Neural cell (in vitro differentiated cells): ENCODE results near the gene RPL38. TPM values are rescaled to one million over a fixed set of nuclear protein-coding genes. Genes with fewer than 3 reads are reported as not detected.

Source experiments
- H2AFZ ChIP-seq: fragments of 200-600, 300-800 bp; sonication (generic), shearing (Covaris generic); 2 replicates; pipeline ENCODE4 v1.6.0; 2014; ENCODE audit warnings: low read depth, mild to moderate bottlenecking, antibody characterized with exemption, low read length, moderate library complexity
- H3F3A ChIP-seq: fragments of 200-600 bp; shearing (Covaris generic); 2 replicates; pipeline ENCODE4 v1.6.1; 2016; ENCODE audit warnings: mild to moderate bottlenecking, moderate library complexity, mixed read lengths, antibody characterized with exemption, low read length; ENCODE audit not compliant: insufficient read depth, poor library complexity, severe bottlenecking
- H3K27ac ChIP-seq: fragments of 200-600, 300-800 bp; sonication (generic), shearing (Covaris generic); 2 replicates; pipeline ENCODE4 v1.5.1; 2014; ENCODE audit warnings: mild to moderate bottlenecking, low read length, moderate library complexity
- H3K27me3 ChIP-seq: fragments of 300-800, 200-600 bp; sonication (generic), shearing (Covaris generic); 2 replicates; pipeline ENCODE4 v1.6.0; 2014; ENCODE audit warnings: mild to moderate bottlenecking, low read depth, low read length, moderate library complexity; ENCODE audit not compliant: insufficient read depth
- H3K36me3 ChIP-seq: fragments of 300-800, 200-600 bp; sonication (generic), shearing (Covaris generic); 2 replicates; pipeline ENCODE4 v1.5.1; 2014; ENCODE audit warnings: mild to moderate bottlenecking, antibody characterized with exemption, low read length, moderate library complexity; ENCODE audit not compliant: insufficient read depth
- H3K4me2 ChIP-seq: fragments of 300-800, 200-600 bp; sonication (generic), shearing (Covaris generic); 2 replicates; pipeline ENCODE4 v1.6.0; 2014; ENCODE audit warnings: mild to moderate bottlenecking, low read length
- H3K4me3 ChIP-seq: fragments of 300-800, 200-600 bp; sonication (generic), shearing (Covaris generic); 2 replicates; pipeline ENCODE4 v1.5.1; 2014; ENCODE audit warnings: mild to moderate bottlenecking, low read length, moderate library complexity
- H3K79me2 ChIP-seq: fragments of 200-600 bp; shearing (Covaris generic); replicated peaks from 2 replicates; pipeline ENCODE4 v1.6.0; 2014; ENCODE audit warnings: mild to moderate bottlenecking, low read length, moderate library complexity; ENCODE audit not compliant: insufficient read depth
- H3K9ac ChIP-seq: fragments of 300-800, 200-600 bp; sonication (generic), shearing (Covaris generic); 2 replicates; pipeline ENCODE4 v1.6.1; 2016; ENCODE audit warnings: mild to moderate bottlenecking, low read length, mixed read lengths
- H3K9me2 ChIP-seq: fragments of 200-600 bp; shearing (Covaris generic); 2 replicates; pipeline ENCODE4 v1.6.1; 2016; ENCODE audit warnings: mild to moderate bottlenecking, low read length, mixed read lengths; ENCODE audit not compliant: insufficient read depth
- H3K9me3 ChIP-seq: fragments of 200-600, 300-800 bp; sonication (generic), shearing (Covaris generic); 2 replicates; pipeline ENCODE4 v1.6.1; 2016; ENCODE audit warnings: mild to moderate bottlenecking, mixed run types, low read length, moderate library complexity, mixed read lengths
- H4K20me1 ChIP-seq: fragments of 200-600 bp; shearing (Covaris generic); 2 replicates; pipeline ENCODE4 v1.6.1; 2016; ENCODE audit warnings: mild to moderate bottlenecking, mixed run types; ENCODE audit not compliant: insufficient read depth
- CTCF ChIP-seq: fragments of 450-650 bp; IDR thresholded peaks from 2 replicates; pipeline ENCODE4 v1.5.1; 2014; ENCODE audit warnings: antibody characterized with exemption, mild to moderate bottlenecking, moderate library complexity; ENCODE audit not compliant: poor library complexity, severe bottlenecking
- EP300 ChIP-seq: fragments of 450-650 bp; conservative IDR thresholded peaks from 2 replicates; pipeline ENCODE4 v1.6.1; 2014; ENCODE audit warnings: antibody characterized with exemption, mild to moderate bottlenecking, moderate library complexity; ENCODE audit not compliant: poor library complexity, severe bottlenecking
- EZH2 ChIP-seq: fragments of 200-600, 300-800 bp; shearing (Covaris generic), sonication (generic); IDR thresholded peaks from 2 replicates; pipeline ENCODE4 v1.6.1; 2014; ENCODE audit warnings: antibody characterized with exemption, low read length, borderline replicate concordance, mild to moderate bottlenecking; ENCODE audit not compliant: insufficient read depth, poor library complexity, severe bottlenecking
- MXI1 ChIP-seq: fragments of 450-650 bp; conservative IDR thresholded peaks from 2 replicates; pipeline ENCODE4 v1.6.1; 2014; ENCODE audit warnings: antibody characterized with exemption, mild to moderate bottlenecking; ENCODE audit not compliant: poor library complexity, severe bottlenecking
- POLR2AphosphoS5 ChIP-seq: IDR thresholded peaks from 2 replicates; pipeline ENCODE4 v1.6.1; 2012
- RAD21 ChIP-seq: fragments of 450-650 bp; conservative IDR thresholded peaks from 2 replicates; pipeline ENCODE4 v1.6.1; 2014; ENCODE audit warnings: antibody characterized with exemption, mild to moderate bottlenecking, moderate library complexity
- REST ChIP-seq: IDR thresholded peaks from 2 replicates; pipeline ENCODE4 v1.6.1; 2012; ENCODE audit warnings: borderline replicate concordance
- SMC3 ChIP-seq: fragments of 450-650 bp; conservative IDR thresholded peaks from 2 replicates; pipeline ENCODE4 v1.6.1; 2014; ENCODE audit warnings: antibody characterized with exemption, mild to moderate bottlenecking, moderate library complexity; ENCODE audit not compliant: poor library complexity
- TAF1 ChIP-seq: IDR thresholded peaks from 2 replicates; pipeline ENCODE4 v1.6.1; 2012; ENCODE audit warnings: low read depth
- polyA plus RNA-seq: library from polyadenylated mRNA; depleted of rRNA; stranded (reverse); fragments of >200 nt; gene quantifications from 2 replicates; pipeline ENCODE4 v1.2.3, GENCODE V29; 2014

RPL38 gene
- polyA plus RNA-seq, 1 donor from 2014 or later, result 378 TPM

GRCh38 chr17:74251051-74251450, 47.6 kb downstream of the RPL38 start:
- Histone ChIP-seq H3K9ac (peak overlapping the region; percentile 27), H2AFZ (no peak overlapping the region), H3K4me2 (no peak overlapping the region), H3K9me3 (no peaks in the 10 kb centered on the region), H3K4me3 (no peak overlapping the region), H3K27me3 (peaks cover 10% of the 10 kb centered on the region), H3K36me3 (no peaks in the 10 kb centered on the region), H3F3A (no peaks in the 10 kb centered on the region), H4K20me1 (no peaks in the 10 kb centered on the region), H3K79me2 (no peaks in the 10 kb centered on the region), H3K27ac (peak overlapping the region; percentile 47), H3K9me2 (no peaks in the 10 kb centered on the region)
- no peak for TF ChIP-seq RAD21

- H3K27me3 ChIP-seq, result peaks cover 10% of the 10 kb centered on the region
- no peak for TF ChIP-seq POLR2AphosphoS5
- no peak for TF ChIP-seq RAD21
- no peak for TF ChIP-seq SMC3
- no peak for TF ChIP-seq EZH2
Observed at GRCh38 chr17:74251569-74251968, 48.1 kb downstream of the RPL38 start.

GRCh38 chr17:74252211-74252610, 48.7 kb downstream of the RPL38 start:
- Histone ChIP-seq H3K27ac (no peak overlapping the region), H4K20me1 (no peaks in the 10 kb centered on the region), H3K4me3 (no peak overlapping the region), H3K4me2 (no peak overlapping the region), H2AFZ (no peak overlapping the region), H3K27me3 (peaks cover 10% of the 10 kb centered on the region), H3K9ac (no peak overlapping the region), H3K9me2 (no peaks in the 10 kb centered on the region), H3K36me3 (no peaks in the 10 kb centered on the region), H3K79me2 (no peaks in the 10 kb centered on the region), H3F3A (no peaks in the 10 kb centered on the region), H3K9me3 (no peaks in the 10 kb centered on the region)
- TF ChIP-seq RAD21 (no peak), REST (no peak), SMC3 (no peak), TAF1 (no peak), EZH2 (no peak), EP300 (no peak), MXI1 (no peak), POLR2AphosphoS5 (no peak), CTCF (no peak)

More at GRCh38 chr17:74251569-74251968, 48.1 kb downstream of the RPL38 start:
- no peaks in the 10 kb centered on the region for H3K9me3 ChIP-seq
- no peak overlapping the region for H3K4me2 ChIP-seq
- H3K27ac ChIP-seq, result no peak overlapping the region
- H3K9me2 ChIP-seq, result no peaks in the 10 kb centered on the region
- no peaks in the 10 kb centered on the region for H3K36me3 ChIP-seq
- no peak overlapping the region for H2AFZ ChIP-seq
- H3K4me3 ChIP-seq, result no peak overlapping the region
- H4K20me1 ChIP-seq, result no peaks in the 10 kb centered on the region
- H3K79me2 ChIP-seq, result no peaks in the 10 kb centered on the region
- H3K9ac ChIP-seq, result no peak overlapping the region
- H3F3A ChIP-seq, result no peaks in the 10 kb centered on the region
